ENCODE data around the gene RNF32. TPM values are rescaled to one million over a fixed set of nuclear protein-coding genes. Genes with fewer than 3 reads are reported as not detected.

RNF32 gene
- 1.3 and 1.7 TPM in 2 replicates for total RNA-seq (2014; rRNA removed; shearing (Covaris generic))

DNA sequence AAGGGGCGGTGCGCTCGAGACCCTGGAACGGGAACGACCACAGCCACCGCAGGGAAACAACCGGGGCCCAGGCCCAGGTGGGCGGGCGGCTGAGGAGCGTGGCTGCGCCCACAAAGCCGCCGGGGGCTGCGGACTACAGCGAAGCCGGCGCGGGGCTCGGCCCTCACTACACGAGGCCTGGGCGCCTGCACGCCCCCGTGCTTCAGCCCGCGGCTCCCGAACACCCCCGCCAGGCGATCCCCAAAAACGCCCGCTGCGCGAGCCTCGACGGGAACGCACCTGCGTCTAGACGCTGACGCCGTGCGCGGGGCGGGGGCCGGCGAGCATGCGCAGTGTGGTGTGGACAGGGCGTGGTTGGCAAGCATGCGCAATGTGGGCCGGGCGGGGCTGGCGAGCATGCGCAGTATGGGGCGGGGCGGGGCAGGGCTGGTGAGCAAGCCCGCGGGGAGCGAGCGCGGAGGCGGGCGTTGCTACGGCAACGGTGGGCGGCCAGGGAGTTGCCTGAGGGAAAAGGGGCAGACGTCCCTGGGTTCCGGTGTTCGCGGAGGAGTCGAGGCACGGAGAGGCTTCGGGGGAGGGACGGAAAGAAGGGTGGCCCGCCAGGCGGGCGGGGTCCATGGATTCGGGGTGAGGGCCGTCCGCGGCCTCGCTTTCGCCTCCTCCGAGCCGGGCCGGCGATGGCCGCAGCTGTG, at the start of gene RNF32:
RNF32 (plus strand) TSS at position 518 of the 692 bp plus-strand sequence. CDS start 3,104 bp downstream, outside the sequence.
- peak; percentile 89 for DNase-seq (ENCODE audit: low read depth)

DNA sequence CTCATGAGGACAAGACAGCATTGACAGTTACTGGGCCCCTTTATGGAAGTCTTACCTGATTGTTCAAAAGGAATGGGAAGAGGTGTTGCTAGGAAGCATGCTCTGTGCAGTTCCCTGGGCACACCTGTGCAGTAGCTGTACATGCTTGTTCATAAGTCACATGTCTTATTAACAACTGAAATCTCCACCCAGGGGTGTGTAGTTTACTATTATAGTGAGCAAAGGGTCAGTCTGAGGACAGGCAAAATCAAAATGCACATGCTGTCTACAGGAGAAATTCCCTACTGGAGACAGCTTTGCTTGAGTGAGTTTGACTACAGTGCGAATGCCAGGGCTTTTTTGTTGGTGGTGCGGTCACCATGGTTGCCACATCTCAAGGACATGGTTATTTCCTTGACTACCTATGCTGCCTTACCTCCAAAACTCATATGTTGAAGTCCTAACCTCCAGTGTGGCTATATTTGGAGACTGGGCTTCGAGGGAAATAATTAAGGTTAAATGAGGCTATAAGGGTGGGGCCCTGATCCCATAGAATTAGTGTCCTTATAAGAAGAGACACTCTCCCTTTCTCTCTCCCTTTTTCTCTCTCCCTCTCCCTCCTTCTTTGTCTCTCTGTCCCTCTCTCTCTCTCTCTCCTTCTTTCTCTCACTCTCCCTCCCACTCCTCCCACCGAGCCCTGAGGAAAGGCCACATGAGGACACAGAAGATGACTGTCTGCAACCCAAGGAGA, 48.3 kb upstream of the RNF32 start:
- DNase-seq (ENCODE audit: low read depth), result no peak

GRCh38 chr7:156594283-156595080, 46.1 kb upstream of the RNF32 start:
- DNase-seq (ENCODE audit: low read depth), result no peak

DNA sequence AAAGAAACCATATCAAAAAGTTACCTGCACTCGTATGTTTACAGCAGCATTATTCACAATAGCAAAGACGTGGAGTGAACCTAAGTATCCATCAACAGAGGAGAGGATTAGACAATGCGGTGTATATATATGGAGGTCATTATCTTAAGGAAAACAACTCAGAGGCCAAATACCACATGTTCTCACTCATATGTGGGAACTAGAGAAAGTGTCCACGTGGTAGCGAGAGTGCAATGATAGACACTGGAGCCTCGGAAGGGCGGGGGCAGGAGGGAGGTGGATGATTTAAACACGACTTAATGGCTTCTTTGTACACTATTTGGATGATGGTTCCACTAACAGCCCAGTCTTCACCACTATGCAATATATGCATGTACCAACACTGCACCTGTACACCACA, 40.1 kb upstream of the RNF32 start:
- DNase-seq (ENCODE audit: low read depth), result no peak

DNA sequence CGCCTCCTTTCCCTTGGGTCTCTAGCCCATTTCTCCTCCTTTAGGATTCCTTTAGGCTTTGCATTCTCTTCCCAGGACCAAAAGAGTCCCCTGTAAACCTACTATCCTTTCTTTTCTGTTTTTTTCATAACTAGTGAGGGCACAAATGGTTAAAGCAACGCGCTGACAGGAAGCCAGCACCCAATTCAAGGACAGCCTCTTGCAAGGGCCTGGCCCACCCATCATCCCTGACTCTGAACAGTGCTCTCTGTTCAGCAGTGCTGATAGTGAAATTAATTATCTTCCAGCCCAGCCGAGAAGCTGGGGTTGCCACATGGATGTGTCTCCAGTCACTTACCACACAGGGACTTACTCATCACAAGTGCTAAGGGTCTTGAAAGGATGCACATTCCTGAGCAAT, 38.3 kb upstream of the RNF32 start:
- DNase-seq (ENCODE audit: low read depth), result no peak

DNA sequence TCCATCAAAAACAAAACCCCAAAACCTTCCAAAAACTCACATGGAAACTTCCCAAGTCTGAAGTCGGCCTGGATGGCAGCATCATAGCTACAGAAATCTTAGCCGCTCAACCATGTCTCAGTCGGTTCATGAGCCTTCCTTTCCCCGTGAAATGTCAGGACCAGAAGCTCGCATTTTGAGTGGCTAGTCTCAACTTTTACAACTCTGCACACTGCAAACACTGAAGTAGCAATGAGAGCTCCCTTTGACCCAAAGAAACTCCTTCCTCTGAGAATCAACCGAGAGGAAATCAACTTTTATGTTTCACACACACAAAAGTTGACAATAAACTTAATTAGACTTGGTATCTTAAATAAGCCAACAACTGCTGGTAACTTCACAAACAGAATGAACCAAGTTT, 37.6 kb upstream of the RNF32 start:
- no peak for DNase-seq (ENCODE audit: low read depth)

GRCh38 chr7:156603629-156604028, 36.9 kb upstream of the RNF32 start:
- no peak for DNase-seq (ENCODE audit: low read depth)

DNA sequence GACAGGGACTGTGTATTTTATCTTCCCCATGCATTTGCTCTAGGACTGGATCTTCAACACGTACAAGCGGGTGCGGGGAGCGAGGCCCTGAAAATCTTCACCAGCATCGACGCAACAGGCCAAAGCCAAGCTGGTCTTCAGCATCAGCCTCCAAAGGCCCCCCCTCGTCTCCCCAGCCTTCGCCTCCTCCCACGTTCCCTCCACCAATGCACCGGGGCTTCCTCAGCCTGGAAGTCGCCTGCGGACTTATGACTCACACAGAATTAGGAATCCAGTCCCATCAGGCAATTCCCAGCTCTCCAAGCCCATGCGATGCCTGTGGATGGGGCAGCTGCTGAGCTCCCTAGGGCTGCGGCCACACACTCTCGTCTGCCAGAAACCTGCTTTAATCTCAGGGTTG, 36.3 kb upstream of the RNF32 start:
- peak; percentile 42 for DNase-seq (ENCODE audit: low read depth)

DNA sequence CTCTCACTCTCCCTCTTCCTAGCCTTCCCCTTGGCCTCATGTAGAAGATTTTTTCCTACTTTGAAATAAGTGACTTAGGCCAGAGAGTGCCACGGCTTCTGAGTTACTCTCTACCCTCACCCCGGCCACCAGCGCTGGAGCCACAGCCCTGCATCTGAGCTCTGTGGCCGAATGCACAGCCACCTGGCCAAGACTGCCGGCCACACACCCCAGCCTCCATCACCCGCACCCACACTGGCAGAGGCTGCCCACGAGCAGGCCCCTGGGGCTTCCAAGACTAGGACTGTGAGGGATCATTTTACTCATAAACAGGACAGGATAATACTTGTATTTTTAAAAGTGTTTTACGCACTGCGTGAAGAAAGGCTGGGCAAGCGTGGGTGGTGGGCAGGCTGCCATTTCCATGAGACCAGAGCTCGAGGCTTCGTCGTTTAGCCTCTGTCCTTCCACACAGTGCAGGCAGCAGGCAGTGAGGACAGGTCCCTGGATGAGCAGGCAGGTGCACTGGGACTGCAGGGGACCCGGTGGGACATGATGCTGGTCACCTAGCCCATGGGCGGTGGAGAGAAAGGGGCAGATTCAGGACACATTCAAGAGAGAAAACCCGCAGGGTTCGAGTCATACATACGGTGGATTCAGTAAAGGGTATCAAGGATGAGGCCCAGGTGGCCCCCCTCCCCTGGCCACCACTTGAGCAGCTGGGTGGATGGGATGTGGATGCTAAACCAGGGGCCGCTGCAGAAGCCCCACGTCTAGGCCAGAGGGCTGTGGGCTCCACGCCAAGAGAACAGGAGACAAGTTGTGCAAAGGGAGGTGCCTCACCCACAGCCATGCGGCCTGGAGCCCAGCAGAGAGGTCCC, 35.5 kb upstream of the RNF32 start:
- DNase-seq (ENCODE audit: low read depth), result no peak

DNA sequence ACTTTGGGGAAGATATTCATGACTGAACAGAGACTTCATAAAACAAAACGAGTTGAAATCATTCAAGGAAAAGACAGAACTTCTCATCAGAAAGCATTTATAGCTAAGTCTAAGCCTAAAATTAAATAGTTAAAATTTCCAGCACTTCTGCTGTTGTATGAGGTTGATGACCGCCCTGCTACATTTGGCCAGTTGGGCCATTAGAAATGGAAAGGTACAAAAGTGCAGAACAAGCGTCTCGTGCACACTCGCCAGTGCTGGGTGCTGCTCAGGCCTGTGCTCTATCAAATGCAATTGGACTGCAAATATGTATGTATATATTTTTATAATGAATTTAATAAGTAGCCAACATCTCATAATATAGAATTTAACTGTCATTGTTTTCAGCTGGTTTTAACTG, 34.4 kb upstream of the RNF32 start:
- DNase-seq (ENCODE audit: low read depth), result no peak

DNA sequence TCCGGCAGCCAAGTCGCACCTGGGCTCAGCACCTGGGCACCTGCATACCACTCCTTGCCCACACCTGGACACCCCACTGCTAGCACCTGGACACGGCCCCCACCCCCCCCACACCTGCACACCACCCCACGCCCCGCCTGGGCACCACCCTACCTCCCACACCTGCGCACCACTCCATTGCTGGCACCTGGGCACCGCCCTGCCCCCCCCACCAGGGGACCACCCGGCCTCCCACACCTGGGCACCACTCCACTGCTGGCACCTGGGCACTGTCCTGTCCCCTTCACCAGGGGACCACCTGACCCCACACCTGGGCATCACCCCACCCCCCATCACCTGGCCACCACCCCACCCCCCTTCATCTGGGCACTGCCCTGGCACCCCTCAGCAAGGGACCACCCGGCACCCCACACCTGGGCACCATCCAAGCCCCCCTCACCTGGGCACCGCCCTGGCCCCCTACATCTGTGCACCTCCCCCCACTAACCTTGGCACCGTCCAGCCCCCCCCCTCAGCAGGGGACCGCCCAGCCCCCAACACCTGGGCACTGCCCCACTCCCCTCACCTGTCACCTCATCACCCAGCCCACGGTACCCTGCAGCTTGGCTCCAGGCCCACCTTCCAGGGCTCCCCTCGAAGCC, 33.8 kb upstream of the RNF32 start:
- DNase-seq (ENCODE audit: low read depth), result no peak

- DNase-seq (ENCODE audit: low read depth), result no peak
Observed at GRCh38 chr7:156607332-156608172, 33.0 kb upstream of the RNF32 start.

GRCh38 chr7:156608173-156608478, 32.4 kb upstream of the RNF32 start:
- DNase-seq (ENCODE audit: low read depth), result no peak

DNA sequence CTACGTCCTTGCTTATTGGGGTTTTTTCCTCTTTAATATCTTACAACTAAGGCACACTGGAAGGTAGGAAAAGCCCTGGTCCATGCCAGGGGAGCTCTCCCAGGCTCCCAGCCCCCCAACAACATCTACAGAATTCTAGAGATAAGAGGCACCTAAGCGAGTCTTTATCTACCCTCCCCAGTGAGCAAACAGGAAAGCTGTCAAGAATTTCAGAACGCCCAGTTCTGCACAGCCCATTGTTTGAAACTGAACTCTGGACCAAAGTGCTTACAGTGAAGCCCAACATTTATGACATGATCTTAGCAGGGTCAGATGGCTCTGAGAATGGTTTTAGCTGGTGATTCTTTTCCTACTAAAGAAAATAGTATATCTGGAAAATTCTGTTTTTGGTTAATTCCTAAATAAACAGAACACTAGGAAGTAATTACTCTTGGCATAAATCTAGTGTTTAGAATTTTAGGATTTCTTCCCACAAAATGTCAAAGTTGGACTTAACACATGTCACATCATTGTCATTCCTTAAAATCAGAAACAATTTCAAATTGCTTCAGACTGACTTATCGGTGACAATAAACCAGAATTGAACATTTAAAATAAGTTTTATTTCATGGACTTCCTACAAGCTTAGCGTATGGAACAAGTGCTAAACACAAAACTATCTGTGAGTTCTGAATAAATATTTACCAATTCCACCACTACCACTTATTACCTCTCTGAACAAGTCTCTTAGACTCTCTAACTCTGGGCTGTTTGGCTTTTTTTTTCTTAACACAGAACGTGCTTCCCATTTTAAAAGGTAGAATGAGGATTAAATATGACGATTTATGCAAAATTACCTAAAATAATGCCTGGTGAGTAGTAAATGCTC, 31.3 kb upstream of the RNF32 start:
- no peak for DNase-seq (ENCODE audit: low read depth)

DNA sequence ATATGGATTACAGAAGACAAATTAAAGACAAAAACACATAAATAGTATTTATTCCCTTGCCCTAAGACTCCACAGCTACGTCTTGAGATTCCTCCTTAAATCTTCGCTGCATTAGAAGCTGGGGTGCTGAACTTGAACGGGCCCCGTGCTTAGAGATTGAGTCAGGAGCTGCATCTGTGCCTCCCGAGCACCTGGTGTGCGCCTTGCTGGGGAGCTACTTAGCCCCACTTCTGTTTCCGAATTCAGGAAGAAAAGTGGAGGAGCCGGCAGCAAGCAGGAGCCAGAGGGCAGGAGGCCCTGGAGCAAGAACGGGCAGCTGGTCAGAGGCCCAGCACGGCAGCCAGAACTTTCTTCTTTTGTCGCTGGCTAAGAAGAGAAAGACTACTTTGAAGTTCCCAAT, 30.4 kb upstream of the RNF32 start:
- no peak for DNase-seq (ENCODE audit: low read depth)

GRCh38 chr7:156610601-156611000, 30.0 kb upstream of the RNF32 start:
- no peak for DNase-seq (ENCODE audit: low read depth)

DNA sequence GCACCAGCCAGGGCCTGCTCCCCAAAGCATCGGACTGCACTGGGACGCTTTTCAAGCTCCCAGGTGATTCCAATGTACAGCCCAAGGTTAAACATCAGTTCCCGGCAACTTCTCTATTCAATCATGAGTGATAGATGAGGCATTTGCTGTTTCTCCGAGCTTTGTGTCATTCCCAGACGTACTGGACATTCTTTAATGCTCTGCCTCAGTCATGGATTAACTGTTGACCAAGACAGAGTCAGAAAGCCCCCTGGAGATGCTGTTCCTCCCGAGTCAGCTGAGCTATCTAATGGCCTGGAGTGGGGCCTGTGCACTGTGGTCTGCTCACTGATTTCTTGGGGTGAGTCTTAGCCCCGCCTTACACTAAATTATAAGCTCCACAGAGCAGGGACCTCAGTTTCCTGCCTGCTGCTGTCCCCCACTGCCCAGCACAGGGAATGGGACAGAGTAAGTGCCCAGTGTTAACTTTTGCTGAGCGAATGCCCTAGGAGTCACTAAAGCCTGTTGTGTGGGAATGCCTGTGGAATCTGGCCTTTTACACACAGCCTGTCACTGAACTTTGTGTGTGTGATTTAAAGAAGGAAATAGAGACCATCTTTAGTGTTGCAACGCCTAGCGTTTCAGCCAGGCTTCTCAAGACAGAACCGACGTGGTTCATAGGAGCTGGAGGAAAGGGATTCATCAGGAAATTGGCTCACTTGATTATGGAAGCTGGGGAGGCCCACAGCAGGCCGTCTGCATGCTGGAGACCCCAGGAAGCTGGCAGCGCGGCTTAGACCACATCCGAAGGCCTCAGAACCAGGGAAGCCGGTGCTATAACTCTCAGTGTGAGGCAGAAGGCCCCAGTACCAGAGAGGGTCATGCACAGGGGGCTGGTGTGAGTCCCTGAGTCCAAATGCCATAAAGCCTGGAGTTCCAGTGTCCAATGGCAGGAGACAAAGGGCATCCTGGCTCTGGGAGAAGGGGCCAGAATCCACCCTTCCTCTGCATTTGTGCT, 29.3 kb upstream of the RNF32 start:
- DNase-seq (ENCODE audit: low read depth), result no peak

- DNase-seq (ENCODE audit: low read depth), result no peak
Observed at GRCh38 chr7:156612930-156613329, 27.6 kb upstream of the RNF32 start.

All from RPMI7951 (cell line).